Prostate gland (tissue), 2 donors: ENCODE measurements around the gene RHOT2. TPM values are rescaled to one million over a fixed set of nuclear protein-coding genes. Genes with fewer than 3 reads are reported as not detected.

Source experiments
- DNase-seq: peaks from one replicate; pipeline ENCODE4 v3.0.0-alpha.2; 2019; ENCODE audit warnings: low spot score
- H3K27ac ChIP-seq, 2 donors: fragments of 200-600 bp; sonication (generic); 2 replicates each; pipeline ENCODE4 v1.5.1; 2017 to 2019
- H3K27me3 ChIP-seq: fragments of 200-600 bp; sonication (generic); replicated peaks from 2 replicates; pipeline ENCODE4 v1.5.1; 2019; ENCODE audit not compliant: insufficient read depth
- H3K36me3 ChIP-seq, 2 donors: fragments of 200-600 bp; sonication (generic); 1 replicate in 1 of 2; 2 replicates in 1 of 2; pipeline versions ENCODE4 v1.5.1 to v1.8.1; 2017 to 2019
- H3K4me1 ChIP-seq: fragments of 200-600 bp; sonication (generic); replicated peaks from 2 replicates; pipeline ENCODE4 v1.5.1; 2019
- H3K4me3 ChIP-seq, 2 donors: fragments of 200-600 bp; sonication (generic); 2 replicates each; pipeline ENCODE4 v1.5.1; 2017 to 2019
- H3K9me3 ChIP-seq: fragments of 200-600 bp; sonication (generic); 2 replicates; pipeline ENCODE4 v1.5.1; 2017
- CTCF ChIP-seq, 4 experiments: fragments of 200-600 bp in 2 of 4; fragments of 450-650 bp in 2 of 4; sonication (generic) in 2 of 4; IDR thresholded peaks; 1 replicate in 3 of 4; 2 replicates in 1 of 4; pipeline ENCODE4 v1.5.1; 2016 to 2019; ENCODE audit warnings: antibody characterized with exemption in 4 of 4, mild to moderate bottlenecking in 2 of 4, moderate library complexity in 2 of 4
- POLR2A ChIP-seq: fragments of 450-650 bp; IDR thresholded peaks from one replicate; pipeline ENCODE4 v1.6.1; 2016; ENCODE audit warnings: antibody characterized with exemption, mild to moderate bottlenecking
- POLR2AphosphoS5 ChIP-seq: sonication (generic); formaldehyde crosslinking; IDR thresholded peaks from one replicate; pipeline ENCODE4 v1.6.1; 2017; ENCODE audit warnings: antibody characterized with exemption
- WGBS: methylation state at CpG from one replicate; pipeline ENCODE4 v1.1.5; 2018; 5-methylcytosine and 5-hydroxymethylcytosine counted together
- intact Hi-C: fragments of 100-400 bp; cut with DNase I; formaldehyde crosslinking; loops from one replicate; pipeline ENCODE4 v1.14.2; 2022
- total RNA-seq, 2 donors: library from RNA; depleted of rRNA; stranded (reverse); fragments of >200 nt; gene quantifications; one replicate each; pipeline ENCODE4 v1.1.0, GENCODE V29; 2016

Gene RHOT2
- total RNA-seq, 2 donors from 2014 or later: 101 to 169 TPM

GRCh38 chr16:682493-683395 lies 14.8 kb downstream of the RHOT2 start:
- no peak overlapping the region for H3K27ac ChIP-seq
- no peaks in the 10 kb centered on the region for H3K27me3 ChIP-seq
- WGBS: 72% methylated on average over 36 of the region's 36 CpGs
- TF ChIP-seq CTCF (IDR thresholded peaks at IDR 0.05) (no peak), POLR2A (no peak), POLR2AphosphoS5 (no peak)
- no peak overlapping the region for H3K4me3 ChIP-seq
- H3K9me3 ChIP-seq: no peaks in the 10 kb centered on the region
- intact Hi-C loops: no loop called here
- H3K4me1 ChIP-seq: peaks cover 25% of the 10 kb centered on the region
- no peak for DNase-seq
- H3K36me3 ChIP-seq: peaks cover 7 to 10% of the 10 kb centered on the region in 2 donors

- DNase-seq: no peak
- peaks cover 7 to 10% of the 10 kb centered on the region in 2 donors for H3K36me3 ChIP-seq
- peak overlapping the region; percentile 52 to 77 for H3K4me3 ChIP-seq
- H3K9me3 ChIP-seq: no peaks in the 10 kb centered on the region
- TF ChIP-seq POLR2A (no peak), POLR2AphosphoS5 (no peak), CTCF (IDR thresholded peaks at IDR 0.05) (no peak)
- H3K27me3 ChIP-seq: no peaks in the 10 kb centered on the region
- peak overlapping the region in 1 of 2 donors; percentile 74 for H3K27ac ChIP-seq
- peaks cover 25% of the 10 kb centered on the region for H3K4me1 ChIP-seq
- 11% methylated on average over 42 of the region's 57 CpGs for WGBS
- intact Hi-C loops: no loop called here
These were observed 15.6 kb downstream of the RHOT2 start for GRCh38 chr16:683396-684070.

GRCh38 chr16:684071-684794 lies 16.3 kb downstream of the RHOT2 start, which contains the start of gene JMJD8:
Gene JMJD8 (minus strand): TSS chr16:684334. CDS start chr16:684319, 15 bp downstream.
- H3K27me3 ChIP-seq: no peaks in the 10 kb centered on the region
- 1% methylated on average over 44 of the region's 91 CpGs for WGBS
- peak within 1 kb of the TSS; percentile 52 to 77 for H3K4me3 ChIP-seq
- peak within 1 kb of the TSS; percentile 74 to 76 for H3K27ac ChIP-seq
- DNase-seq: peak; percentile 96
- TF ChIP-seq POLR2A: peak; percentile 39
- TF ChIP-seq CTCF (IDR thresholded peaks at IDR 0.05): peak in 2 of 4 experiments; percentile 23 to 26
- TF ChIP-seq POLR2AphosphoS5: peak; percentile 98
- intact Hi-C loops: no loop called here
- H3K4me1 ChIP-seq: peaks cover 25% of the 10 kb centered on the region
- peaks cover 7 to 10% of the 10 kb centered on the region in 2 donors for H3K36me3 ChIP-seq
- no peaks in the 10 kb centered on the region for H3K9me3 ChIP-seq

GRCh38 chr16:684961-685696 lies 17.2 kb downstream of the RHOT2 start:
- Histone ChIP-seq H3K36me3 (peaks cover 7 to 10% of the 10 kb centered on the region in 2 donors), H3K9me3 (no peaks in the 10 kb centered on the region), H3K27me3 (no peaks in the 10 kb centered on the region), H3K27ac (peak overlapping the region; percentile 74 to 76), H3K4me3 (peak overlapping the region; percentile 52 to 77), H3K4me1 (peaks cover 29% of the 10 kb centered on the region)
- no peak for TF ChIP-seq POLR2AphosphoS5
- TF ChIP-seq POLR2A: no peak
- no peak for TF ChIP-seq CTCF (IDR thresholded peaks at IDR 0.05)
- 91% methylated on average over 61 of the region's 61 CpGs for WGBS
- DNase-seq: no peak
- intact Hi-C loops: no loop called here
